A549 (cell line): ENCODE measurements around the gene PVRIG.

Source experiments
- CTCF ChIP-seq: fragments of >200 bp; sonication (Bioruptor Twin); formaldehyde crosslinking; IDR thresholded peaks from 3 replicates; pipeline ENCODE4 v1.5.1; 2016
- POLR2A ChIP-seq: IDR thresholded peaks from 2 replicates; pipeline ENCODE4 v1.6.1; 2012; ENCODE audit warnings: mild to moderate bottlenecking, low read length

DNA sequence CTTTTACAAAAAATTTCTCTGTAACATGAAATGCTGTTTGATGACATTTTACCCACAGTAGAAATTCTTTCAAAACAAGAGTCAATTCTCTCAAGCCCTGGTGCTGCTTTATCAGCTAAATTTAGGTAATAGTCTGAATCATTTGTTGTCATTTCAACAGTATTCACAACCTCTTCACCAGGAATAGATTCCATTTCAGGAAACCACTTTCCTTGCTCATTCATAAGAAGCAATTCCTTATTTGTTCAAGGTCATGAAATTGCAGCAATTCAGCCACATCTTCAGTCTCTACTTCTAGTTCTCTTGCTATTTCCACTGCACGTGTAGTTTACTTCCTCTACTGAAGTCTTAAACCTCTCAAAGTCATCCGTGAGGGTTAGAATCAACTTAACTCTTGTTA, 28.0 kb upstream of the PVRIG start:
- TF ChIP-seq POLR2A (no peak), CTCF (no peak)
